Measurements from ENCODE around the gene GDF3.
A peak's percentile ranks its signal among the peaks of the same experiment; 100 is the strongest.
"Not testable (repeated sequence)": the region's sequence is repeated elsewhere in the genome, so short reads cannot be mapped to it uniquely, and the experiment has no call there.

GDF3 gene

GRCh38 chr12:7645395-7646177 is 50.0 kb downstream of the GDF3 start:
- peak; percentile 76 for TF ChIP-seq CTCF (IDR thresholded peaks at IDR 0.05; ENCODE audit: insufficient read depth, missing control alignments)
- FAIRE-seq, result no peak
- no peak for DNase-seq (ENCODE audit: insufficient read length, low spot score)

DNA sequence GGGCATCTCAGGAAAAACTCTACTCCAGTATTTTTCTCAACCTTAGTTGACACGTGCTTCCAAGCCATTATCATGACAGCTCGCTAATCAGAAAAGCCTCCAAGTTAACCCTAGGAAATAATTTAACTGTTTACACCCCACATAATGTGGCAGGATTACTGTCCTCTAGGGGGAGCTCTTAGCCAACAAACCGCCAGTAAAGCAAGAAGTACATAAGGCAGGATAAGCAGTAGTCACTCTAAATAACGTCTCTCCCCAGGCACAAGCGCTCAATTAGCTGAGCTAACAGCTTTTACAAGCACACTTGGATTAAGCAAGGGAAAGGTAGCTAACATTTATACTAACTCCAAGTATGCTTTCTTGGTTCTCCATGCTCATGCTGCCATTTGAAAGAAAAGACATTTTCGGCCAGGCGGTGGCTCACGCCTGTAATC is 52.7 kb downstream of the GDF3 start:
- FAIRE-seq, result no peak
- no peak for DNase-seq (ENCODE audit: insufficient read length, low spot score)
- peak; percentile 41 for TF ChIP-seq CTCF (IDR thresholded peaks at IDR 0.05; ENCODE audit: insufficient read depth, missing control alignments)

GRCh38 chr12:7642287-7642686 is 53.3 kb downstream of the GDF3 start:
- DNase-seq (ENCODE audit: insufficient read length, low spot score) (no peak), FAIRE-seq (no peak)
- no peak for TF ChIP-seq CTCF (IDR thresholded peaks at IDR 0.05; ENCODE audit: insufficient read depth, missing control alignments)

DNA sequence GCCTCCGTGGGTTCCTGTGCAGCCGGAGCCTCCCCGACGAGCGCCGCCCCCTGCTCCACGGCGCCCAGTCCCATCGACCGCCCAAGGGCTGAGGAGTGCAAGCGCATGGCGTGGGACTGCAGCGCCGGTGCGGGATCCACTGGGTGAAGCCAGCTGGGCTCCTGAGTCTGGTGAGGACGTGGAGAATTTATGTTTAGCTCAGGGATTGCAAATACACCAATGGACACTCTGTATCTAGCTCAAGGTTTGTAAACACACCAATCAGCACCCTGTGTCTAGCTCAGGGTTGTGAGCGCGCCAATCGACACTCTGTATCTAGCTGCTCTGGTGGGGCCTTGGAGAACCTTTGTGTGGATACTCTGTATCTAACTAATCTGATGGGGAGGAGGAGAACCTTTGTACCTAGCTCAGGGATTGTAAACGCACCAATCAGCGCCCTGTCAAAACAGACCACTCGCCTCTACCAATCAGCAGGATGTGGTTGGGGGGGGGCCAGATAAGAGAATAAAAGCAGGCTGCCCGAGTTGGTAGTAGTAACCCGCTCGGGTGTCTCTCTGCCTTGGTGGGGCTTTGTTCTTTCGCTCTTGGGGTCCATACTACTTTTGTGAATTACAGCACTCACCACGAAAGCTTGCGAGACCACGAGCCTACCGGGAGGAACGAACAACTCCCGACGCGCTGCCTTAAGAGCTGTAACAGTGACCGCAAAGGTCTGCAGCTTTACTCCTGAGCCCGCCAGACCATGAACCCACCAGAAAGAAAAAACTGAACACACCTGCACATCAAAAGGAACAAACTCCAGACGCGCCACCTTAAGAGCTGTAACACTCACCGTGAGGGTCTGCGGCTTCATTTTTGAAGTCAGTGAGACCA is 55.2 kb downstream of the GDF3 start:
- FAIRE-seq; DNase-seq (ENCODE audit: insufficient read length, low spot score): not testable (repeated sequence)

All from D721Med (cell line).